Measurements from ENCODE around the gene LRP1.

DNA sequence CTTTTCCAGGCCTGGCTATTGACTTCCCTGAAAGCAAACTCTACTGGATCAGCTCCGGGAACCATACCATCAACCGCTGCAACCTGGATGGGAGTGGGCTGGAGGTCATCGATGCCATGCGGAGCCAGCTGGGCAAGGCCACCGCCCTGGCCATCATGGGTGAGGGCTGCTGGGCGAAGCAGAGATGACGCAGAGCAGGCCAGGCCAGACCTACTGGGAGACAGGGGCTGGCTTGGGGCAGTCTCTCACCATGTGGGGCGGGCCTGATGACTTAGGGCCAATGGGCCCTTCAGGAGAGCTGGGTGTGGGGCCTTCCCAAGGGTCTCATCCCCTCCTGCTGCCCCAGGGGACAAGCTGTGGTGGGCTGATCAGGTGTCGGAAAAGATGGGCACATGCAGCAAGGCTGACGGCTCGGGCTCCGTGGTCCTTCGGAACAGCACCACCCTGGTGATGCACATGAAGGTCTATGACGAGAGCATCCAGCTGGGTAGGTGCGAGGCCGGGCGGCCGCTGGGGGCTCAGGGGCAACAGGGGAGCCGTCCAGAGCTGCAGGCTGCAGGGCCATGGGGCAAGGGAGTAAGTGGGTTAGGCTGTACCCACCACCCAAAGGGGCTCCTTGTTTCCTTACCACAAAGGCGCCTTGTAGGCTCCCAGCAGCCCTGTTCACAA lies 52.2 kb downstream of the LRP1 start:
- TF ChIP-seq, protein P1, sequence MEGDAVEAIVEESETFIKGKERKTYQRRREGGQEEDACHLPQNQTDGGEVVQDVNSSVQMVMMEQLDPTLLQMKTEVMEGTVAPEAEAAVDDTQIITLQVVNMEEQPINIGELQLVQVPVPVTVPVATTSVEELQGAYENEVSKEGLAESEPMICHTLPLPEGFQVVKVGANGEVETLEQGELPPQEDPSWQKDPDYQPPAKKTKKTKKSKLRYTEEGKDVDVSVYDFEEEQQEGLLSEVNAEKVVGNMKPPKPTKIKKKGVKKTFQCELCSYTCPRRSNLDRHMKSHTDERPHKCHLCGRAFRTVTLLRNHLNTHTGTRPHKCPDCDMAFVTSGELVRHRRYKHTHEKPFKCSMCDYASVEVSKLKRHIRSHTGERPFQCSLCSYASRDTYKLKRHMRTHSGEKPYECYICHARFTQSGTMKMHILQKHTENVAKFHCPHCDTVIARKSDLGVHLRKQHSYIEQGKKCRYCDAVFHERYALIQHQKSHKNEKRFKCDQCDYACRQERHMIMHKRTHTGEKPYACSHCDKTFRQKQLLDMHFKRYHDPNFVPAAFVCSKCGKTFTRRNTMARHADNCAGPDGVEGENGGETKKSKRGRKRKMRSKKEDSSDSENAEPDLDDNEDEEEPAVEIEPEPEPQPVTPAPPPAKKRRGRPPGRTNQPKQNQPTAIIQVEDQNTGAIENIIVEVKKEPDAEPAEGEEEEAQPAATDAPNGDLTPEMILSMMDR (IDR thresholded peaks at IDR 0.05): no peak
- TF ChIP-seq EP300 (IDR thresholded peaks at IDR 0.05) (no peak), POLR2A (IDR thresholded peaks at IDR 0.05) (no peak)

Data from gastroesophageal sphincter (tissue), 3 donors.